GM23338 (cell line): ENCODE results near the gene RPH3AL.

Source experiments
- CTCF ChIP-seq, 2 experiments: fragments of 200-600 bp in 1 of 2; sonication (generic) in 1 of 2; conservative IDR thresholded peaks; 2 replicates each; pipeline versions ENCODE4 v1.5.1 to v1.6.1; 2016 to 2017; ENCODE audit warnings: antibody characterized with exemption in 2 of 2, low read depth in 2 of 2, mild to moderate bottlenecking in 2 of 2, moderate library complexity in 1 of 2
- EZH2 ChIP-seq: fragments of 200-600 bp; sonication (generic); IDR thresholded peaks from one replicate; pipeline ENCODE4 v1.8.0; 2017; ENCODE audit warnings: antibody characterized with exemption, mild to moderate bottlenecking, low read depth; ENCODE audit not compliant: unreplicated experiment
- EZH2phosphoT487 ChIP-seq: fragments of 200-600 bp; sonication (generic); IDR thresholded peaks from one replicate; pipeline ENCODE4 v1.8.1; 2018; ENCODE audit warnings: antibody characterized with exemption; ENCODE audit not compliant: unreplicated experiment
- JUNB ChIP-seq: IDR thresholded peaks from one replicate; pipeline ENCODE4 v1.6.1; 2016; ENCODE audit warnings: antibody characterized with exemption; ENCODE audit not compliant: unreplicated experiment
- POLR2AphosphoS5 ChIP-seq: IDR thresholded peaks from 2 replicates; pipeline ENCODE4 v1.6.1; 2016; ENCODE audit warnings: antibody characterized with exemption, low read depth
- TF ChIP-seq, protein P1 (sequence below): IDR thresholded peaks from one replicate; pipeline ENCODE4 v1.6.1; 2018; ENCODE audit warnings: antibody characterized with exemption; ENCODE audit not compliant: unreplicated experiment

DNA sequence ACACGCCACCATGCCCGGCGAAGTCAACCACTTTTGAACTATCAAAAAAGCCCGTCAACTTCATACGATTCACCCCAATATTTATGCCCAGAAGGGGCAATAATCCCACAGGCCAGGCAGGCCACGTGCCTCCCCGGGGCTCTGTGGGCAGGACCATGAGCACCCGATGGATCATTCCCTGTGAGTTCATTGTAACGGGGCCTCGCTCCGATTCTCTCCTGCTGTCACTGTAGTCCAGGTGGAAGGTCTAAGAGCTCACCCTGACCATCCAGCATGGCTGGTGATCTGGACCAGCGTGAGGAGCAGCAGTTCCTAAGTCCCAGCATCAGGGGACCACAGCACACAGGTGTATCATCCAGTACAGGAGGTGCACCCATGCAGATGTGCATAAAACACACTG, 93.7 kb downstream of the RPH3AL start:
- no peak for TF ChIP-seq CTCF (conservative IDR thresholded peaks at IDR 0.05; ENCODE audit: low read depth in 2 of 2)
- TF ChIP-seq, protein P1, sequence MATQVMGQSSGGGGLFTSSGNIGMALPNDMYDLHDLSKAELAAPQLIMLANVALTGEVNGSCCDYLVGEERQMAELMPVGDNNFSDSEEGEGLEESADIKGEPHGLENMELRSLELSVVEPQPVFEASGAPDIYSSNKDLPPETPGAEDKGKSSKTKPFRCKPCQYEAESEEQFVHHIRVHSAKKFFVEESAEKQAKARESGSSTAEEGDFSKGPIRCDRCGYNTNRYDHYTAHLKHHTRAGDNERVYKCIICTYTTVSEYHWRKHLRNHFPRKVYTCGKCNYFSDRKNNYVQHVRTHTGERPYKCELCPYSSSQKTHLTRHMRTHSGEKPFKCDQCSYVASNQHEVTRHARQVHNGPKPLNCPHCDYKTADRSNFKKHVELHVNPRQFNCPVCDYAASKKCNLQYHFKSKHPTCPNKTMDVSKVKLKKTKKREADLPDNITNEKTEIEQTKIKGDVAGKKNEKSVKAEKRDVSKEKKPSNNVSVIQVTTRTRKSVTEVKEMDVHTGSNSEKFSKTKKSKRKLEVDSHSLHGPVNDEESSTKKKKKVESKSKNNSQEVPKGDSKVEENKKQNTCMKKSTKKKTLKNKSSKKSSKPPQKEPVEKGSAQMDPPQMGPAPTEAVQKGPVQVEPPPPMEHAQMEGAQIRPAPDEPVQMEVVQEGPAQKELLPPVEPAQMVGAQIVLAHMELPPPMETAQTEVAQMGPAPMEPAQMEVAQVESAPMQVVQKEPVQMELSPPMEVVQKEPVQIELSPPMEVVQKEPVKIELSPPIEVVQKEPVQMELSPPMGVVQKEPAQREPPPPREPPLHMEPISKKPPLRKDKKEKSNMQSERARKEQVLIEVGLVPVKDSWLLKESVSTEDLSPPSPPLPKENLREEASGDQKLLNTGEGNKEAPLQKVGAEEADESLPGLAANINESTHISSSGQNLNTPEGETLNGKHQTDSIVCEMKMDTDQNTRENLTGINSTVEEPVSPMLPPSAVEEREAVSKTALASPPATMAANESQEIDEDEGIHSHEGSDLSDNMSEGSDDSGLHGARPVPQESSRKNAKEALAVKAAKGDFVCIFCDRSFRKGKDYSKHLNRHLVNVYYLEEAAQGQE, result no peak
- no peak for TF ChIP-seq JUNB
- no peak for TF ChIP-seq EZH2phosphoT487
- no peak for TF ChIP-seq POLR2AphosphoS5
- TF ChIP-seq EZH2, result no peak
